Superior temporal gyrus (tissue), 1 donor: ENCODE measurements around the gene PRDM16.

ENCODE experiments used
- DNase-seq: peaks from one replicate; pipeline ENCODE4 v3.0.0-alpha.2; 2016; ENCODE audit errors: extremely low spot score

Gene PRDM16

GRCh38 chr1:3053986-3054385 is 15.0 kb upstream of the PRDM16 start:
- DNase-seq, result no peak

GRCh38 chr1:3054474-3054873 is 14.5 kb upstream of the PRDM16 start:
- no peak for DNase-seq

GRCh38 chr1:3055051-3055450 is 14.0 kb upstream of the PRDM16 start:
- DNase-seq, result no peak

- no peak for DNase-seq
Measured at GRCh38 chr1:3056641-3057040, 12.4 kb upstream of the PRDM16 start.

- DNase-seq, result no peak
Measured at GRCh38 chr1:3058263-3059030, 10.6 kb upstream of the PRDM16 start.

GRCh38 chr1:3060127-3060526 is 8.9 kb upstream of the PRDM16 start:
- DNase-seq, result no peak

- no peak for DNase-seq
Measured at GRCh38 chr1:3060601-3061551, 8.1 kb upstream of the PRDM16 start.

GRCh38 chr1:3061566-3061965 is 7.4 kb upstream of the PRDM16 start:
- DNase-seq, result no peak

- DNase-seq, result no peak
Measured at GRCh38 chr1:3061981-3062615, 6.9 kb upstream of the PRDM16 start.

GRCh38 chr1:3062616-3063378 is 6.2 kb upstream of the PRDM16 start:
- DNase-seq, result no peak

- no peak for DNase-seq
Measured at GRCh38 chr1:3063379-3064295, 5.4 kb upstream of the PRDM16 start.

- no peak for DNase-seq
Measured at GRCh38 chr1:3064296-3064850, 4.6 kb upstream of the PRDM16 start.

- DNase-seq, result no peak
Measured at GRCh38 chr1:3064901-3065300, 4.1 kb upstream of the PRDM16 start.

GRCh38 chr1:3065396-3065795 is 3.6 kb upstream of the PRDM16 start:
- no peak for DNase-seq

- DNase-seq, result no peak
Measured at GRCh38 chr1:3065797-3066196, 3.2 kb upstream of the PRDM16 start.

- no peak for DNase-seq
Measured at GRCh38 chr1:3066250-3066711, 2.7 kb upstream of the PRDM16 start.

GRCh38 chr1:3066826-3067225 is 2.2 kb upstream of the PRDM16 start:
- DNase-seq, result no peak

- DNase-seq, result no peak
Measured at GRCh38 chr1:3067301-3067670, 1.7 kb upstream of the PRDM16 start.

GRCh38 chr1:3067671-3068563 is 1.1 kb upstream of the PRDM16 start:
- no peak for DNase-seq
